Mesendoderm (in vitro differentiated cells): Measurements from ENCODE around the gene ZNF786.
A peak's percentile ranks its signal among the peaks of the same experiment; 100 is the strongest.

Experiments
- DNase-seq: peaks from one replicate; pipeline ENCODE4 v3.0.0; 2013
- H2AK5ac ChIP-seq: 2 replicates; pipeline ENCODE4 v1.6.1; 2013; ENCODE audit warnings: low read length, inconsistent platforms
- H2BK120ac ChIP-seq: 2 replicates; pipeline ENCODE4 v1.6.1; 2013; ENCODE audit warnings: low read depth, mild to moderate bottlenecking, low read length, moderate library complexity, mixed read lengths
- H2BK15ac ChIP-seq: replicated peaks from 2 replicates; pipeline ENCODE4 v1.6.1; 2013; ENCODE audit warnings: low read depth, mild to moderate bottlenecking, moderate library complexity
- H2BK5ac ChIP-seq: 2 replicates; pipeline ENCODE4 v1.6.1; 2013; ENCODE audit warnings: low read length, inconsistent platforms
- H3K18ac ChIP-seq: 2 replicates; pipeline ENCODE4 v1.6.1; 2013; ENCODE audit warnings: mild to moderate bottlenecking, low read length, mixed read lengths
- H3K23ac ChIP-seq: one replicate; pipeline ENCODE4 v1.6.1; 2013; ENCODE audit warnings: low read length
- H3K27ac ChIP-seq: 2 replicates; pipeline ENCODE4 v1.5.1; 2013; ENCODE audit warnings: low read depth, mild to moderate bottlenecking, inconsistent platforms, low read length, moderate library complexity
- H3K27me3 ChIP-seq: 2 replicates; pipeline ENCODE4 v1.6.1; 2013; ENCODE audit warnings: low read length, control low read depth, mild to moderate bottlenecking, inconsistent platforms; ENCODE audit not compliant: insufficient read depth, poor library complexity
- H3K36me3 ChIP-seq: 2 replicates; pipeline ENCODE4 v1.6.1; 2013; ENCODE audit warnings: low read length, inconsistent platforms; ENCODE audit not compliant: control insufficient read depth, insufficient read depth
- H3K4ac ChIP-seq: one replicate; pipeline ENCODE4 v1.6.1; 2013; ENCODE audit warnings: low read depth, mild to moderate bottlenecking, low read length, moderate library complexity
- H3K4me1 ChIP-seq: 2 replicates; pipeline ENCODE4 v1.6.1; 2013; ENCODE audit warnings: low read depth, low read length, inconsistent platforms; ENCODE audit not compliant: control insufficient read depth
- H3K4me2 ChIP-seq: 2 replicates; pipeline ENCODE4 v1.6.1; 2013; ENCODE audit warnings: low read length
- H3K4me3 ChIP-seq: 2 replicates; pipeline ENCODE4 v1.5.1; 2013; ENCODE audit warnings: mild to moderate bottlenecking, low read length
- H3K56ac ChIP-seq: one replicate; pipeline ENCODE4 v1.6.1; 2013; ENCODE audit warnings: low read length
- H3K79me1 ChIP-seq: 2 replicates; pipeline ENCODE4 v1.6.1; 2013; ENCODE audit warnings: low read length, inconsistent platforms
- H3K79me2 ChIP-seq: 2 replicates; pipeline ENCODE4 v1.6.1; 2013; ENCODE audit warnings: mild to moderate bottlenecking, low read length; ENCODE audit not compliant: control insufficient read depth, insufficient read depth
- H3K9ac ChIP-seq: 2 replicates; pipeline ENCODE4 v1.6.1; 2013; ENCODE audit warnings: low read length, inconsistent platforms
- H4K5ac ChIP-seq: one replicate; pipeline ENCODE4 v1.6.1; 2013; ENCODE audit warnings: low read length
- H4K8ac ChIP-seq: one replicate; pipeline ENCODE4 v1.6.1; 2013; ENCODE audit warnings: low read depth, mild to moderate bottlenecking, control low read depth, low read length, moderate library complexity
- WGBS: extraction: QIAGEN DNeasy Blood & Tissue Kit; methylation state at CpG from one replicate; pipeline ENCODE4 v1.1.7; 2013; ENCODE audit warnings: low lambda C conversion rate, missing lambda C conversion rate; ENCODE audit not compliant: insufficient coverage; ENCODE audit errors: extremely low coverage; 5-methylcytosine and 5-hydroxymethylcytosine counted together

ZNF786 gene

GRCh38 chr7:149125863-149126661, 35.5 kb upstream of the ZNF786 start, which contains the start of gene ZNF425:
ZNF425 (minus strand) TSS chr7:149126324; CDS start chr7:149126213, 111 bp downstream.
- Histone ChIP-seq H3K18ac (peak within 1 kb of the TSS; percentile 89), H3K23ac (peak within 1 kb of the TSS; percentile 94), H3K27ac (peak within 1 kb of the TSS; percentile 88), H3K27me3 (no peaks in the 10 kb centered on the region), H3K79me2 (peaks cover 10% of the 10 kb centered on the region), H4K5ac (peak within 1 kb of the TSS; percentile 33), H2BK15ac (no peak within 1 kb of the TSS), H2AK5ac (no peak within 1 kb of the TSS), H4K8ac (no peak within 1 kb of the TSS), H3K9ac (peak within 1 kb of the TSS; percentile 99), H2BK120ac (no peak within 1 kb of the TSS), H3K4ac (peak within 1 kb of the TSS; percentile 95), H2BK5ac (peak within 1 kb of the TSS; percentile 76), H3K79me1 (no peaks in the 10 kb centered on the region), H3K4me3 (peak within 1 kb of the TSS; percentile 95), H3K36me3 (peaks cover 2% of the 10 kb centered on the region), H3K4me1 (no peaks in the 10 kb centered on the region), H3K56ac (peak within 1 kb of the TSS; percentile 99), H3K4me2 (peak within 1 kb of the TSS; percentile 60)
- no CpG with 5 or more reads among the region's 72 CpGs for WGBS
- DNase-seq, result peak; percentile 96

DNA sequence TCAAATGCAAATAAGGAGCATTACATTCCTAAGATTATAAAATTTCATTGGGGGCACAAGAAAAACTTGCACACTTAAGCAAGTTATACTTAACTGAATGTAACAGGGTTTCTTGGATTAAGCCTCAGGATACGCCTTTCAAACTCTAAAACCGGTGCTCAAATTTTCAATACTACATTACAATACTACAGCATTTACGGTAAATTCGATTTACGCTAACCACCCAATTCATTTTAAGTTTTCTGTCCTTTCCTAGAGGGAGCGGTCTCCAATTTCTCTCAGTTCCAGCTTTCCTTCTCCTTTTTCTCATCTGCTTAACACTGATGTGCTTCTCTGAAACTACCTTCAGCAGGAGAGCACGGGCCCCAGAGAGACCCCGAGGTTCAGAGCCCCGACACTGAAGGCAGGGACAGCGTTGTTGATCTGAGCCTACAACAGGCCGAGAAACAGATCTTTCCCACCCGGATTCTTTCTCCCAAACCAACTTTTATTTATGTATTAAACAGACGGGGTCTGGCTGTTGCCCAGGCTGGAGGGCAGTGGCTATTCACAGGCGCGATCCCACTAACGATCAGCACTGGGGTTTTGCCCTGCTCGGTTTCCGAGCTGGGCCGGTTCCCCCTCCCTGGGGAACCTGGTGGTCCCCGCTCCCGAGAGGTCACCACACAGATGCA, 34.8 kb upstream of the ZNF786 start:
- peak overlapping the region; percentile 94 for H3K23ac ChIP-seq
- H3K36me3 ChIP-seq, result no peaks in the 10 kb centered on the region
- H3K27ac ChIP-seq, result peak overlapping the region; percentile 83
- peak overlapping the region; percentile 41 for H3K4ac ChIP-seq
- no peak overlapping the region for H2BK15ac ChIP-seq
- H3K4me2 ChIP-seq, result peak overlapping the region; percentile 23
- no peak overlapping the region for H2BK5ac ChIP-seq
- H2BK120ac ChIP-seq, result no peak overlapping the region
- H3K18ac ChIP-seq, result peak overlapping the region; percentile 89
- H3K9ac ChIP-seq, result peak overlapping the region; percentile 99
- H4K5ac ChIP-seq, result no peak overlapping the region
- peak overlapping the region; percentile 95 for H3K4me3 ChIP-seq
- H3K56ac ChIP-seq, result peak overlapping the region; percentile 99
- H4K8ac ChIP-seq, result no peak overlapping the region
- peaks cover 10% of the 10 kb centered on the region for H3K79me2 ChIP-seq
- peak; percentile 52 for DNase-seq
- no peaks in the 10 kb centered on the region for H3K79me1 ChIP-seq
- 100% methylated on average over 4 of the region's 21 CpGs for WGBS
- no peaks in the 10 kb centered on the region for H3K4me1 ChIP-seq
- no peaks in the 10 kb centered on the region for H3K27me3 ChIP-seq
- H2AK5ac ChIP-seq, result no peak overlapping the region

- Histone ChIP-seq H3K4me3 (no peak overlapping the region), H4K8ac (no peak overlapping the region), H2BK120ac (no peak overlapping the region), H3K56ac (no peak overlapping the region), H2BK5ac (no peak overlapping the region), H3K27me3 (no peaks in the 10 kb centered on the region), H2AK5ac (no peak overlapping the region), H3K27ac (no peak overlapping the region), H2BK15ac (no peak overlapping the region), H3K23ac (no peak overlapping the region), H4K5ac (no peak overlapping the region), H3K79me2 (no peaks in the 10 kb centered on the region), H3K4ac (no peak overlapping the region), H3K9ac (no peak overlapping the region), H3K18ac (no peak overlapping the region), H3K4me1 (no peaks in the 10 kb centered on the region), H3K4me2 (no peak overlapping the region), H3K79me1 (no peaks in the 10 kb centered on the region), H3K36me3 (no peaks in the 10 kb centered on the region)
- WGBS, result no CpG with 5 or more reads among the region's 12 CpGs
- no peak for DNase-seq
Measured at GRCh38 chr7:149109969-149110368, 19.5 kb upstream of the ZNF786 start.

DNA sequence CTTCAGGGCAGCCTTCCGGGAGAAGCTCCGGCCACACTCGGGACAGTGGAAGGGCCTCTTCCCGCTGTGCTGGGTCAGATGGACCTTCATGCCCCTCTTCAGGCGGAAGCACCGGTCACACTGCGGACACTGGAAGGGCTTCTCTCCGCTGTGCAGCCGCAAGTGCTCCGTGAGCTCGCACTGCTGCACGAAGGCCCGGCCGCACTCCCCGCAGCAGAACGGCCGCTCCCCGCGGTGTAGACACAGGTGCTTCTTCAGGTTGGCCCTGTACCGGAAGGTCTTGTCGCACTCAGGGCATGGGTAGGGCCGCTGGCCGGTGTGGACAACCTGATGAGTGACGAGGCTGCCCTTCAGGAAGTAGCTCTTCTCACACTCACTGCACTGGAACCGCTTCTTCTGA, 14.2 kb upstream of the ZNF786 start:
- Histone ChIP-seq H3K27me3 (no peaks in the 10 kb centered on the region), H4K5ac (no peak overlapping the region), H3K4me1 (no peaks in the 10 kb centered on the region), H3K18ac (no peak overlapping the region), H3K56ac (no peak overlapping the region), H2AK5ac (no peak overlapping the region), H3K4me3 (no peak overlapping the region), H3K79me2 (no peaks in the 10 kb centered on the region), H3K27ac (no peak overlapping the region), H3K79me1 (no peaks in the 10 kb centered on the region), H3K9ac (no peak overlapping the region), H3K4me2 (no peak overlapping the region), H3K23ac (no peak overlapping the region), H4K8ac (no peak overlapping the region), H3K4ac (no peak overlapping the region), H2BK15ac (no peak overlapping the region), H3K36me3 (no peaks in the 10 kb centered on the region), H2BK5ac (no peak overlapping the region), H2BK120ac (no peak overlapping the region)
- WGBS, result no CpG with 5 or more reads among the region's 25 CpGs
- DNase-seq, result no peak

GRCh38 chr7:149104214-149104613, 13.7 kb upstream of the ZNF786 start:
- Histone ChIP-seq H3K23ac (no peak overlapping the region), H3K4me1 (no peaks in the 10 kb centered on the region), H2BK5ac (no peak overlapping the region), H3K36me3 (no peaks in the 10 kb centered on the region), H3K4me3 (no peak overlapping the region), H3K79me1 (no peaks in the 10 kb centered on the region), H3K4ac (no peak overlapping the region), H4K5ac (no peak overlapping the region), H3K56ac (no peak overlapping the region), H2BK15ac (no peak overlapping the region), H2AK5ac (no peak overlapping the region), H3K79me2 (no peaks in the 10 kb centered on the region), H3K18ac (no peak overlapping the region), H2BK120ac (no peak overlapping the region), H4K8ac (no peak overlapping the region), H3K27me3 (no peaks in the 10 kb centered on the region), H3K4me2 (no peak overlapping the region), H3K9ac (no peak overlapping the region), H3K27ac (no peak overlapping the region)
- WGBS, result no CpG with 5 or more reads among the region's 35 CpGs
- DNase-seq, result no peak
